Measurements from ENCODE around the gene CCDC34. TPM values are rescaled to one million over a fixed set of nuclear protein-coding genes. Genes with fewer than 3 reads are reported as not detected.

Gene CCDC34
- total RNA-seq, 3 donors from 2014 or later: 7.2 to 11.2 (median 10.1) TPM

- peaks cover 6% of the 10 kb centered on the region for H3K4me1 ChIP-seq (ENCODE audit: low read depth)
Observed at GRCh38 chr11:27354359-27354965, 8.6 kb downstream of the CCDC34 start.

GRCh38 chr11:27353593-27354358 is 9.2 kb downstream of the CCDC34 start:
- Histone ChIP-seq H3K4me3 (no peak overlapping the region), H3K4me1 (ENCODE audit: low read depth) (peaks cover 6% of the 10 kb centered on the region), H3K36me3 (ENCODE audit: low read depth) (no peaks in the 10 kb centered on the region), H3K9me3 (no peaks in the 10 kb centered on the region)
- no peak for TF ChIP-seq CTCF (IDR thresholded peaks at IDR 0.05)
- DNase-seq: no peak
- ATAC-seq: peak; percentile 41
- intact Hi-C loops (cut with DNase I, micrococcal nuclease): no loop called here

More at GRCh38 chr11:27354359-27354965, 8.6 kb downstream of the CCDC34 start:
- Histone ChIP-seq H3K4me3 (no peak overlapping the region), H3K36me3 (ENCODE audit: low read depth) (no peaks in the 10 kb centered on the region), H3K9me3 (no peaks in the 10 kb centered on the region)
- intact Hi-C loops (cut with DNase I, micrococcal nuclease): no loop called here
- peak in 1 of 3 donors; percentile 19 for DNase-seq
- ATAC-seq: peak; percentile 72
- TF ChIP-seq CTCF (IDR thresholded peaks at IDR 0.05): no peak

- Histone ChIP-seq H3K36me3 (ENCODE audit: low read depth) (no peaks in the 10 kb centered on the region), H3K4me1 (ENCODE audit: low read depth) (peaks cover 5% of the 10 kb centered on the region), H3K9me3 (no peaks in the 10 kb centered on the region), H3K4me3 (no peak overlapping the region)
- intact Hi-C loops (cut with DNase I, micrococcal nuclease): no loop called here
- no peak for TF ChIP-seq CTCF (IDR thresholded peaks at IDR 0.05)
- ATAC-seq: no peak
- DNase-seq: no peak
Observed at GRCh38 chr11:27352781-27353180, 10.2 kb downstream of the CCDC34 start.

GRCh38 chr11:27350511-27350910 is 12.5 kb downstream of the CCDC34 start:
- ATAC-seq: no peak

GRCh38 chr11:27349919-27350318 is 13.1 kb downstream of the CCDC34 start:
- intact Hi-C loops (cut with DNase I, micrococcal nuclease): no loop called here
- no peak for DNase-seq
- no peak for TF ChIP-seq CTCF (IDR thresholded peaks at IDR 0.05)
- Histone ChIP-seq H3K4me3 (no peak overlapping the region), H3K9me3 (no peaks in the 10 kb centered on the region), H3K4me1 (ENCODE audit: low read depth) (no peaks in the 10 kb centered on the region), H3K36me3 (ENCODE audit: low read depth) (no peaks in the 10 kb centered on the region)
- no peak for ATAC-seq

More at GRCh38 chr11:27350511-27350910, 12.5 kb downstream of the CCDC34 start:
- DNase-seq: no peak
- intact Hi-C loops (cut with DNase I, micrococcal nuclease): no loop called here
- no peaks in the 10 kb centered on the region for H3K9me3 ChIP-seq
- TF ChIP-seq CTCF (IDR thresholded peaks at IDR 0.05): no peak
- no peaks in the 10 kb centered on the region for H3K4me1 ChIP-seq (ENCODE audit: low read depth)
- no peak overlapping the region for H3K4me3 ChIP-seq
- no peaks in the 10 kb centered on the region for H3K36me3 ChIP-seq (ENCODE audit: low read depth)

Data from mucosa of descending colon (tissue), 3 donors.